HG02852 (cell line): Measurements from ENCODE around the gene ZDHHC18.
A peak's percentile ranks its signal among the peaks of the same experiment; 100 is the strongest.
"Not testable (repeated sequence)": the region's sequence is repeated elsewhere in the genome, so short reads cannot be mapped to it uniquely, and the experiment has no call there.

Source experiments
- ATAC-seq: cut with Tn5 transposase; IDR thresholded peaks from one replicate; pipeline ENCODE4 v1.9.1; 2021; ENCODE audit warnings: mild to moderate bottlenecking, moderate library complexity; ENCODE audit not compliant: unreplicated experiment

ZDHHC18 gene

DNA sequence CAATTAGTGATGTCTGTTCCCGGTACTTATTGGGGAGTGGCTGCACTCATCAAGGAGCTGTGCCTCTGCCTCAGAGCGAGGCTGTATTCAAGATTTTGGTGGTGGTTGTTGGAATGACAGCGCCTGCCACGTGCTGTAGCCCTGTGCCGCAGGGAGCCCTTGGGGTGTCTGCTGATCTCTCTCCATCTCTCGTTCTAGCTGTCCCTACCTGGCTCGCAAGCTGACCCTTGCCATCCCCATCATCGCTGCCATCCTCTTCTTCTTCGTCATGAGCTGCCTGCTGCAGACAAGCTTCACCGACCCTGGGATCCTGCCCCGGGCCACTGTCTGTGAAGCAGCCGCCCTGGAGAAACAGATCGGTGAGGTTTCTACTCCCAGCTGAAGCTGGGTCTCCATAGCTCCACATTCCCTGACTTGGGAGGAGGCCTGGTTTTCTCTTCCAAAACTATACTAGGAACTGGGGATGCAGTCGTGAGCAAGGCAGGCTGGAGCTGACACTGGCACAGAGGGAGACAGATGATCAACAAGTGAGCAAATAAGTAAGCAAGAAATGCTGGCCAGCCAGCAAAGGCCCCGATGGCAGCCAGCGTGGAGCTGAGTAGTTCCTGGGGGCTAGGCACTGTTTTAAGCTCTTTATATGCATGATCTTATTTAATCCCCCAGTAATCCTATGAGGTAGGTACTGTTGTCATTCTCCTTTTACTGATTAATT lies 5.9 kb downstream of the ZDHHC18 start:
- ATAC-seq: no peak

DNA sequence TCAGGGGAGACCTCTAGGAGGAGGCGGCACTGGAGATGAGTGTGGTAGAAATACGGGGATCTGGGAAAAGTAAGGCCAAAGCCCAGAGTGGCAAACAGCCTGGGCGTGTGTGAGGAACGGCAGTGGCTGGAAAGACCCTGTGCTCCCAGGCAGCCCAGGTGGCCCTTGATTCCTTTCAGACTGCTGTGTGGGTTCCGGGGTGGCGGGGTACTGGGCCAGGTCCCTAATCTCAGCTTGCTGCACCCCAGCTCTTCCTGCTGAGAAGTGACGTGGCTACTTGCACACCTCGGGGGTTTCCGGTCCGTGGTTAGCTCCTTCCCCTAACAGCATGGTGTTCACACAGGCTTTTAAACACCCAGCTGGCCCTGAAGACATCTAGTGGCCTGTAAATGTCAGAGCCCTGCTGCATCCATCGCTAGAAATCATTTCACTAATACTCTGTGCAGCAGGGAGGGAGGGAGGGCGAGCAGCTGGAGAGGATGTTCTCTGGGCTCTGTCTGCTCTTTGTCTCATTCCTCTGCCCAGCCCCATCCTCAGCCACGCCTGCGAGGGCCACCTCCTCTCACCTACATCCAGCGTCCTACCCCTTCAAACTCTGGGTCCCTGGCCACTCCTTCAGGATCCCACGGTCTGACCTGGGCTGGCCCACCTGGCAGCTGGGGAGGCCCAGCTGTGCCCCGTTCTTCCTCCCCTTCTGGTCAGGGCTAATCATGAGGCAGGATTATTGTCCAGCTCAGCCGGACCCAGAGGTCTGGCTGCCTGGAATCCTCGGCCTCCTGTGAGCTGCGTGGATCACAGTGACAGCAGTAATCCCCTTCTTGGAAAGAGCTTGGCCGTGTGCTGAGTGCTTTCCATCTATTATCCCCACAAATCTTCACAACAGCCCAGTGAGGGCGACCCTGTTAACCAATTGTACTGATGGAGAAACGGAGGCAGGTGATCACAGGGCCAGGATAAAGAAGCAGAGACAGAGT lies 7.2 kb downstream of the ZDHHC18 start:
- peak; percentile 90 for ATAC-seq

DNA sequence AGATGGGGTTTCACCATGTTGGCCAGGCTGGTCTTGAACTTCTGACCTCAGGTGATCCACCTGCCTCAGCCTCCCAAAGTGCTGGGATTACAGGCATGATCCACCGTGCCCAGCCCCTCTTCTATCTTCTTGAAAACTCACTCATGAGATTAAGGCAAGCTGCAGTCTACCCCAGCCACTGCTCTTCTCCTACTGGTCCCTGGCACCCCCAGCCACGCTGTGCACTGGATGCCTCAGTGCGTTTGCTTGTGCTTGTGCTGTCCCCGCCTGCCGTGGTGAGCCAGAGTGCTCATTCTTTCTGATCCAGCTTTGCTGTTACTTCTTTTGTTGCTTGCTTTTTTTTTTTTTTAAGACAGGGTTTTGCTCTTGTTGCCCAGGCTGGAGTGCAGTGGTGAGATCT lies 11.2 kb downstream of the ZDHHC18 start:
- not testable (repeated sequence) for ATAC-seq

GRCh38 chr1:26838474-26839338 lies 12.2 kb downstream of the ZDHHC18 start:
- ATAC-seq: peak; percentile 96

DNA sequence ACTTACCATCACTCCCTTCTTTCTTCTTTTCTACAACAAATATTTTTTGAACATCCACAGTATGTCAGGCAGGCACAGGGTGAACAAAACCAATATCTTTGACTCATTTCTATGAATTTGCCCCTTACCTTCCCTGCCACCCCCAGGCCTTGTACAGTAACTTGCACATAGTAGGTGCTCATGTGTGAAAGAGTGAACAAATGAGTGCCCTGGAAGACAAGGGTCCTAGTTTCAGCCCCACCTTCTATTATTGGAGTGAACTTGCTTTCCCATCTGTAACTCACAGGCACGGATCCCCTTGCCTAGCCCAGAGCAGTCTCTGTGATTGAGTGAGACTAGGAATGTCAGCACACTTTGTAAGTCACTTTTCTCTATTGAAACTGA lies 12.8 kb downstream of the ZDHHC18 start:
- no peak for ATAC-seq

GRCh38 chr1:26839779-26840178 lies 13.3 kb downstream of the ZDHHC18 start:
- ATAC-seq: no peak

- no peak for ATAC-seq
Measured at GRCh38 chr1:26844424-26845196, 18.1 kb downstream of the ZDHHC18 start.

- not testable (repeated sequence) for ATAC-seq
Measured at GRCh38 chr1:26847826-26848225, 21.3 kb downstream of the ZDHHC18 start.

DNA sequence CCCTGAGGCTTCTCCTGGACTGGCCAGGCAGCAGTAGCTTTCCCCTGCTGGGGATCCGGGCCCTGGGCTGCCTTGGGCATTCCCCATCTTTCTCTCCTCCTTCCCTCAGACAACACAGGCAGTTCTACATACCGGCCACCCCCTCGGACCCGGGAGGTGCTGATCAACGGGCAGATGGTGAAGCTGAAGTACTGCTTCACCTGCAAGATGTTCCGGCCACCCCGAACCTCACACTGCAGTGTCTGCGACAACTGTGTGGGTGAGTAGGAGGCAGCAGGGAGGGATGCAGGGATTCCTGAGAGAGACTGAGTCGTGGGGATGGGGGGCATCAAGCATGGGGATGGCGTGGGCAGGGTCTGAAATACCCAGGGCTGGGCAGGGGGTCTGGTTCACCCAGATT lies 22.0 kb downstream of the ZDHHC18 start:
- ATAC-seq: no peak

DNA sequence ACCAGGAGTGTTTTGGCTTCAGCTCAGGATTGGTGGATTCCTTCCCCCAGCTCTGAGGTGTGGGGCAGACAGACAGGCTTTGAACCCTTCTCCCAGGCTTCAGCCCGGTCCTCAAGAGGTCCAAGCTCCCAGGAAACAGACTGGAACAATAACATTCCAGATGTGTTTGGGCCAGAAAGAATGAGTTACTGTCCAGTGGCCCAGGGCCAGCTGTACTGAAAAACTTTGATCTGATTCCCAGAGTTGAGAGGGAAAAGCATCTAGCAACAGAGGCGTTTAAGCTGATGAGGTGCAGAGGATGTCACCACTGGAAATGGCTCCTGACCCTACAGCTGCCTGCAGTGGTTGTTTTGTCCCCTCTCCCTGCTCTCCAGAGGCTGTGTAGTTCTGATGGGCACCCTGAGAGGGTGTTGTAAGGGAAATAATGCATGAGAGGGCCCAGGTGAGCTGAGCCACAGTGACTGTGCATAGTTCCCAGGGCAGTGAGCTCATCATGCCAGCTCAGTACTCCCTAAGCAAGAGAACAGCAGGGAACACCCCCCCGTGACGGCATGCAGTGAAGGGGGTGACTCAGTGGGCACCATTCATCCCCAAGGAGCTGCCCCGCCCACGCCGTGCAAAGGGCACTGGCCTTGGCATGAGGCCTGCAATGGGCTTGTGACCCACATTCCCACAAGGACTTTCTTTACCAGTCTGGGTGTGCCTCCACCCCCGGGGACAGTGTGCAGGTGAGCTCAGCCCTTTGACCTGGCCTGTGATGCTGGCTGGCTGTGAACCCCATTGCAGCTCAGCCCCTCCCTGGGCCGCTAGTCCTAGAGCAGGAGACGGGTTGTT lies 22.7 kb downstream of the ZDHHC18 start:
- ATAC-seq: no peak

DNA sequence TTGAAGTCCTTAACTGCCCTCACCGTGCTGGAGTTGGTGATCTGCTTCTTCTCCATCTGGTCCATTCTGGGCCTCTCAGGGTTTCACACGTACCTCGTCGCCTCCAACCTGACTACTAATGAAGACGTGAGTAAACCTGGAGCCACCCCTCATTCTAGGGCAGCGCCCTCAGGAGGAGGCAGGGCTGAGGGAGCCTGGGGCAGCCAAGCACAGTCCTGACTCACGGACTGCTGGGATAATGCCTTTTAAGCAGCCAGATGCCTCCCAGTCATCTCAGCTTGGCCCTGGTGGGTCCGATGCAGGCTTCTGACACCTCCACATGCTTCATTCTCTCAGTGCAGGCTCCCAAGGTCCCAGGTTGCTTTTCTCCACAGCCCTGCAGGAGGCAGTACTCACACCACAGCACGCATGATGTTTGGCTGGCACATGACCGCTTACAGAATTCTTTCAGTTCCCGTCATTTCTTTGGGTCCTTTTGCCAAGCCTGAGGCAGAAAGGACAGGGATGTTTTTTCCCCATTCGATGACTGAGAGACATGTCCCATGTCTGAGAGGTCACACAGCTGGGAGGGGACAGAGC lies 24.7 kb downstream of the ZDHHC18 start:
- no peak for ATAC-seq

DNA sequence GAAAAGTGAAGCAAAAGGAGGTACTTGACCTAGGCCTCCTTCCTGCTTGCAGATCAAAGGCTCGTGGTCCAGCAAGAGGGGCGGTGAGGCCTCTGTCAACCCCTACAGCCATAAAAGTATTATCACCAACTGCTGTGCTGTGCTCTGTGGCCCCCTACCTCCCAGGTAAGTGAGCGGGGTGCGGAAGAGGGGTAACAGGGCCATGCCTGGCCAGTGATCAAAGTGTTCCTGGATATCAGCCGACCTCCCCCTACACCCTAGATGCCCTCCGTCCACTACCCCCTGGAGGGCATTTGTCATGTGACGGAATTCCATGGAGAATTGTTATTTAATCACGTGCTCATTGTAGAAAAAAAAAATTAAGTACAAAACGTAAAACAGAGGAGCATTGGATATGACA lies 26.2 kb downstream of the ZDHHC18 start:
- no peak for ATAC-seq

GRCh38 chr1:26853156-26853555 lies 26.7 kb downstream of the ZDHHC18 start:
- no peak for ATAC-seq

DNA sequence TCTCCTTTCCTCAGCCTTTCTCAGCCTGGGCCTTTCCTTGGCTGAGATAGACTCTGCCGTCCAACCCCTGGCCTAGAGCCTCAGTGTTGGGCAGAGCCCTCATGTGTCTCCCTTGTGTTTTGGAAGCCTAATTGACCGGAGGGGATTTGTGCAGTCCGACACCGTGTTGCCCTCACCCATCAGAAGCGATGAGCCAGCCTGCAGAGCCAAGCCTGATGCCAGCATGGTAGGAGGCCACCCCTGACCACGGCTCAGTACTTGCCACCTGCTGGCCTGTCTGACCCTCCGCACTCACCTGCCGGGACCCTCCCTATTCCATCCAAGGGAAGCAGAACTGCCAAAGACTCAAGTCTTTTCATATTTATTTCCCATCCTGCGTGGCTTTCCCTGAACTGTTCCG lies 27.1 kb downstream of the ZDHHC18 start:
- no peak for ATAC-seq

DNA sequence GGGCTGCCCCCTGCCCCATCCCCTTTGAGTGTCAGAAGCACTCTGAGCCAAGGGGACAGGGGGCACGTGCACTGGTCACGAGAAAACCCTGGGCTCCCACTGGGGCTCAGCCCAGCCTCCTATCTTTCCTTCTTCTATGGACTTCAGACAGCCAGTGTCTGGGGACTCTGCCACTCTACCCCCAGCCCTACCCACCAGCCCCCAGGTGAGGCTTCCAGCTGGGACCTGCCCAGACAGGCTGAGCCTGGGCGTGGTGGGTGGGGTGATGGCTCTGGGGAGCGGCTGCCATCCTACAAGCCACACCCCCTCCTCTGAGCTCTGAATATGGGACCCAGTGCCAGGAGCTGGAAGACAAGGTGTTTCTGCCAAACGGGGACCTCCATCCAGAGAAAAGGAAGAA lies 28.4 kb downstream of the ZDHHC18 start:
- no peak for ATAC-seq

- no peak for ATAC-seq
Measured at GRCh38 chr1:26855636-26856035, 29.1 kb downstream of the ZDHHC18 start.

DNA sequence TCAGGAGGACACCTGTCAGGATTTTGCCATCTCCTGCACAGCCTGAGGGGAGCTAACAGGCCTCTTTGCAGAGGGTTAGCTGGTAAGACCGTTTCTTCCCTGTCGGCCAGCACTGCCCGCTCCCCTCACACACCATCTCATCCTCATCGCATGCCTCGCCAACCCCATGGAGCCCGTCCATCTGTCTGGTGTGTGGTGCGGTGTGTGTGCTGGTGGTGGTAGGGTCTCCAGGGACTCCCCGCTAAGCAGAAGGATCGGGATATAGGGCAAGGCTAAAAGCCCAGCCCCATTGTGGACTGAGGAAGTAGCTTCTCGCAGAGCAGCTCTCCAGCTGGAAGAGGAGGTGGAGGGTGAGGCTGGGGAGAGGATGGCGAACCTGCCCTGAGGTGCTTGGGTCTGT lies 29.7 kb downstream of the ZDHHC18 start:
- ATAC-seq: no peak

DNA sequence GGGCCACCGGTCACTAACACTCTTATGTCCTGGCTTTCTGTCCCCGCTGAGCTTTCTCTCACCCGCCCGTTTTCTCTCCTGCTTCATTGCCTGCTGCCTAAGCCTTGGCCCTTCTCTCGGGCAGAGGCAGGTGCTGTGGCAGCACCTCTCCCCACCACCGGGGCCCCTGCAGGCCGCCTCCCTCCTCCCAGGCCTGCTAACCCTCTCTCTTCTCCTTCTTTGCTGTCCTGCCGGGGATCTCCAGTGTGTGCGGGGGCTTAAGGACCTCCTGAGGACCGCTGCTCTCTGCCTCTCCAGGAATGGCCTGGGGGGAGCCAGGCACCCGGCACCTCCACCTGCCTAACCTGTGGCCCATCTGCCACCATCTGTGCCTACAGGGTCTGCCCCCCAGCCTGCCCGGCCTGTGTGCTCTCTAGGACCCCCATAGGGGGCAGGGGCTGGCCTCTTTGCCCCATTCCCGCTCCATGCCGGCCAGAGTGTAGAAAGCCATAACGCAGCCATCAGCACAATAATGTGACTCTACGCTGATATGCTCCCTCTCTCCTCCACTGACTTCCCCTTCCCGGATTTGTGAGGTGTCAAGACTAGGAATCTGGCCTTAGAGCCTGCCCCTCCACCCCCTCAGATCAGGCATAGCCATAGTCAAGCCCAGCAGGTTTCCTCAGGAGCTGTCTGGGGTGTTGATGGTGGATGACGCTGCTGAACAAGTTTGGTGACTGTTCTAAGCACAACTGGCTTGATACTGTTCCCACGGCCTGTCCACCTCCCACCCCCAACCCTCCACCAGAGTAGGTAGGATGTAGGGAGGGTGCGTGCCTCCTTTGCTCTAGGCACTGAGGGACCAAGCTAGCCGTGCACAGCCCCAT lies 30.3 kb downstream of the ZDHHC18 start:
- ATAC-seq: no peak
